GM12878 (cell line): ENCODE measurements around the gene DHPS. TPM values are rescaled to one million over a fixed set of nuclear protein-coding genes. Genes with fewer than 3 reads are reported as not detected.

Experiments used
- ATAC-seq: fragments of 200-7000 bp; cut with Tn5 transposase; 3 replicates; pipeline ENCODE4 v1.9.1; 2020; ENCODE audit warnings: mild to moderate bottlenecking, moderate library complexity
- BruUV-seq: library from RNA; stranded (reverse); fragments of 400-500 nt; replicated peaks from 2 replicates; lab custom pipeline; 2021; lab: Mats Ljungman, UMichigan
- CTCF ChIA-PET: fragments of 300-600 bp; sonication (Branson Sonifier 250); formaldehyde crosslinking; extraction: SDS; loops from one replicate; lab custom pipeline; 2021; ENCODE audit warnings: inconsistent platforms; lab: Yijun Ruan, JAX
- POLR2A ChIA-PET: fragments of 350-600 bp; formaldehyde crosslinking; extraction: SDS; loops from one replicate; lab custom pipeline; 2021; ENCODE audit warnings: inconsistent platforms; lab: Charles Lee
- RAD21 ChIA-PET: fragments of 300-600 bp; sonication (Branson Sonifier 250); formaldehyde crosslinking; loops from one replicate; lab custom pipeline; 2023; ENCODE audit warnings: antibody characterized with exemption; ENCODE audit not compliant: unreplicated experiment; lab: Charles Lee
- SMC1A ChIA-PET: fragments of 300-600 bp; sonication (Branson Sonifier 250); formaldehyde crosslinking; loops from one replicate; lab custom pipeline; 2023; ENCODE audit not compliant: unreplicated experiment, uncharacterized antibody; lab: Charles Lee
- DNase-seq: peaks from one replicate; pipeline ENCODE4 v3.0.0-alpha.2; 2011; ENCODE audit warnings: low read depth, low spot score
- FAIRE-seq: peaks from 3 replicates; lab custom pipeline; 2011; peaks lifted over from hg19 to GRCh38; lab: Jason Lieb, UNC
- H2AFZ ChIP-seq: 2 replicates; pipeline ENCODE4 v1.6.0; 2011; ENCODE audit warnings: low read depth, low read length, control low read depth; ENCODE audit not compliant: control insufficient read depth
- H3K27ac ChIP-seq: 2 replicates; pipeline ENCODE4 v1.5.1; 2011; ENCODE audit warnings: control low read depth; ENCODE audit not compliant: control insufficient read depth, insufficient read depth
- H3K27me3 ChIP-seq, 2 experiments: replicated peaks in 1 of 2; 2 replicates each; pipeline versions ENCODE4 v1.6.0 to v1.6.1; 2011; ENCODE audit warnings: low read length in 1 of 2; ENCODE audit not compliant: control insufficient read depth in 2 of 2, insufficient read depth in 2 of 2
- H3K36me3 ChIP-seq, 2 experiments: 2 replicates each; pipeline ENCODE4 v1.5.1; 2011; ENCODE audit warnings: low read length in 1 of 2; ENCODE audit not compliant: control insufficient read depth in 2 of 2, insufficient read depth in 2 of 2
- H3K4me1 ChIP-seq: 2 replicates; pipeline ENCODE4 v1.6.1; 2011; ENCODE audit warnings: mild to moderate bottlenecking, low read length, moderate library complexity, mixed read lengths; ENCODE audit not compliant: control insufficient read depth, insufficient read depth
- H3K4me2 ChIP-seq: 2 replicates; pipeline ENCODE4 v1.6.0; 2011; ENCODE audit warnings: control low read depth; ENCODE audit not compliant: control insufficient read depth, insufficient read depth
- H3K4me3 ChIP-seq: fragments of 200-600 bp; sonication (generic); 2 replicates; pipeline ENCODE4 v1.5.1; 2016
- H3K79me2 ChIP-seq: 2 replicates; pipeline ENCODE4 v1.6.0; 2011; ENCODE audit warnings: low read length; ENCODE audit not compliant: control insufficient read depth, insufficient read depth
- H3K9ac ChIP-seq: 2 replicates; pipeline ENCODE4 v1.8.0; 2011; ENCODE audit warnings: low read length, control low read depth, mixed read lengths; ENCODE audit not compliant: control insufficient read depth, insufficient read depth
- H3K9me3 ChIP-seq: replicated peaks from 3 replicates; pipeline ENCODE4 v1.5.1; 2011; ENCODE audit warnings: mild to moderate bottlenecking, low read length; ENCODE audit not compliant: control insufficient read depth, insufficient read depth
- H4K20me1 ChIP-seq: 2 replicates; pipeline ENCODE4 v1.6.0; 2011; ENCODE audit not compliant: control insufficient read depth, insufficient read depth
- HDGF ChIP-seq: fragments of 450-650 bp; IDR thresholded peaks from 2 replicates; pipeline ENCODE4 v1.6.1; 2016; ENCODE audit warnings: antibody characterized with exemption
- POLR2AphosphoS5 ChIP-seq: IDR thresholded peaks from 2 replicates; pipeline ENCODE4 v1.6.1; 2011; ENCODE audit warnings: mild to moderate bottlenecking, low read length, inconsistent platforms
- RAD51 ChIP-seq: fragments of 450-650 bp; IDR thresholded peaks from 2 replicates; pipeline ENCODE4 v1.6.1; 2016; ENCODE audit warnings: moderate library complexity, mild to moderate bottlenecking, inconsistent platforms
- RB1 ChIP-seq: fragments of 450-650 bp; formaldehyde crosslinking; IDR thresholded peaks from 2 replicates; pipeline ENCODE4 v1.6.1; 2017; ENCODE audit warnings: mild to moderate bottlenecking, borderline replicate concordance
- SMC3 ChIP-seq: IDR thresholded peaks from 2 replicates; pipeline ENCODE4 v1.6.1; 2011; ENCODE audit warnings: low read length, improper control_type of control experiment, borderline replicate concordance
- ZBTB33 ChIP-seq: fragments of 450-650 bp; IDR thresholded peaks from 2 replicates; pipeline ENCODE4 v1.6.1; 2017; ENCODE audit warnings: mild to moderate bottlenecking
- ZBTB4 ChIP-seq: fragments of 450-650 bp; formaldehyde crosslinking; IDR thresholded peaks from 2 replicates; pipeline ENCODE4 v1.4.0; 2022; ENCODE audit warnings: mild to moderate bottlenecking, moderate library complexity
- WGBS: methylation state at CpG from one replicate; pipeline ENCODE4 v1.1.6; 2016; ENCODE audit warnings: low lambda C conversion rate; ENCODE audit not compliant: insufficient replicate concordance, insufficient coverage; ENCODE audit errors: missing lambda C conversion rate; 5-methylcytosine and 5-hydroxymethylcytosine counted together
- in situ Hi-C: fragments of 300-500 bp; cut with MboI; formaldehyde crosslinking; loops from 9 replicates; pipeline ENCODE4 v1.14.3; 2018; ENCODE audit warnings: mixed read lengths
- intact Hi-C: fragments of 100-400 bp; cut with micrococcal nuclease; formaldehyde crosslinking; loops from one replicate; pipeline ENCODE4 v1.14.2; 2022; ENCODE audit not compliant: unreplicated experiment
- polyA plus RNA-seq, 11 experiments: library from polyadenylated mRNA; depleted of rRNA in 4 of 11; unstranded in 6 of 11; stranded (reverse) in 5 of 11; fragments of >200 nt; fragmentation: Nextera tagmentation in 4 of 11; fragmentation: Illumina TruSeq in 1 of 11; extraction: Ambion mirVana in 4 of 11; extraction: Trizol in 1 of 11; gene quantifications; 1 replicate in 1 of 11; 2 replicates in 10 of 11; pipeline versions ENCODE4 v1.2.1 to v1.2.3, GENCODE V29; 2011 to 2016; ENCODE audit warnings: inconsistent platforms in 2 of 11, missing spikeins in 2 of 11, low read depth in 1 of 11
- total RNA-seq, 4 experiments: library from RNA; depleted of rRNA in 3 of 4; stranded (reverse); fragments of >200 nt in 3 of 4; fragmentation: Illumina TruSeq in 1 of 4; extraction: Trizol in 1 of 4; gene quantifications; 2 replicates each; pipeline versions ENCODE4 v1.2.1 to v1.2.3, GENCODE V29; 2013 to 2021

The DHPS gene
- total and polyA plus RNA-seq, 10 of the 15 experiments (the other 5 are each of a cell fraction or from before 2014, with no cell fraction given) = 36.4 to 104 (median 83.4) TPM

DNA sequence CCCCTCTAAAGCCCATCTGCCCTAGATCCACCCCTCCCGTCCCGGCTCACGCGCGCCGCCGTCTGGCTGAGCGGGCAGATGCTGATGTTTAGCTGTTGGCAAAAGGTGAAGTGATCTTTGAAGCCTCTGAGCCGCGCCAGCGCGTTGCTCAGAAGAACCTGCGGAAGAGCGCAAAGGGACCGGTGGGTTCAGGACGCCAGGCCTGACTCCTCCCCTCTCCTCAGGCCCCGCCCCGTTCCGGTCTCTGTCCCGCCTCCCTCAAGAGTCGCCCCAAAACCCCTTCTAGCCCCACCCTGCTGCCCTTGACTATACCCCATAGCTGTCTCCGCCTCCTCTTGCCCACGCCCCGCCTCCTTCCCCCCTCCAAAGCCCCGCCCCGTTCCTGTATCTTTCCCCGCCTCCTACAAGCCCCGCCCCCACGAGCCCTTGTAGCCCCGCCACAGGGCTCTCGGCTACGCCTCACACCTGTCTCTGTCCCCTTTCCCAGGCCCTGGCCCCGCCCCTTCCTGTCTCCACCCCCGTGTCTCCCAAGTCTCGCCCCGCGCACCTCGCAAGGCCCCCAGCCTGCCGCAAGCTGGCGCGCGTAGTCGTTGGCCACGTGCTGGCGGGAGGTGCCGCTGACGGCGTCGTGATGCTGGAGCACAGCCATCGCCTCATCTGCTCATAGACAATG is 24.6 kb downstream of the DHPS start:
- peak; percentile 57 for ATAC-seq
- BruUV-seq = no TSS peak
- intact Hi-C loops = no loop called here
- no peaks in the 10 kb centered on the region for H3K4me1 ChIP-seq
- TF ChIP-seq SMC3 (no peak), RB1 (no peak), HDGF (no peak), RAD51 (no peak), ZBTB4 (no peak), ZBTB33 (0 out of 2 replicates have a peak, but pooled peaks have one; percentile 23), POLR2AphosphoS5 (no peak)
- POLR2A ChIA-PET = no interaction called here
- no peaks in the 10 kb centered on the region for H3K27me3 ChIP-seq
- no peaks in the 10 kb centered on the region for H3K79me2 ChIP-seq
- no peak for DNase-seq
- no peak overlapping the region for H3K27ac ChIP-seq
- no peaks in the 10 kb centered on the region for H4K20me1 ChIP-seq
- SMC1A ChIA-PET = interaction anchor here (1.2 kb wide), 1 partner anchor 15 kb away, joined by 4 read pairs; no protein-coding TSS in a partner anchor
- no peak overlapping the region for H3K4me3 ChIP-seq
- peaks cover 18 to 21% of the 10 kb centered on the region in 2 experiments; a peak in 3 of 4 replicates for H3K36me3 ChIP-seq
- no peak overlapping the region for H3K4me2 ChIP-seq
- RAD21 ChIA-PET = no interaction called here
- no peak for FAIRE-seq
- no peaks in the 10 kb centered on the region; the same call in 2 of the 3 replicates for H3K9me3 ChIP-seq
- CTCF ChIA-PET = no interaction called here
- no peak overlapping the region for H2AFZ ChIP-seq
- in situ Hi-C loops = no loop called here
- WGBS = 97% methylated on average over 28 of the region's 50 CpGs
- no peak overlapping the region for H3K9ac ChIP-seq
